Caco-2 (cell line): Measurements from ENCODE around the gene VSX2. TPM values are rescaled to one million over a fixed set of nuclear protein-coding genes. Genes with fewer than 3 reads are reported as not detected.

Experiments used
- BruUV-seq: library from RNA; stranded (reverse); fragments of 400-500 nt; replicated peaks from 2 replicates; lab custom pipeline; 2021; lab: Mats Ljungman, UMichigan
- CTCF ChIA-PET: fragments of 300-600 bp; sonication (Branson Sonifier 250); formaldehyde crosslinking; loops from one replicate; lab custom pipeline; 2022; ENCODE audit warnings: antibody characterized with exemption; lab: Charles Lee
- POLR2A ChIA-PET: fragments of 300-600 bp; sonication (Branson Sonifier 250); formaldehyde crosslinking; loops from one replicate; lab custom pipeline; 2022; ENCODE audit warnings: antibody characterized with exemption; lab: Charles Lee
- DNase-seq, 2 experiments: peaks; one replicate each; pipeline versions ENCODE4 v3.0.0 to v3.0.0-alpha.2; 2020 to 2022
- H3K27me3 ChIP-seq: replicated peaks from 2 replicates; pipeline ENCODE4 v1.6.0; 2011; ENCODE audit warnings: low read length; ENCODE audit not compliant: control insufficient read depth, insufficient read depth
- H3K36me3 ChIP-seq: 2 replicates; pipeline ENCODE4 v1.5.1; 2011; ENCODE audit warnings: low read length; ENCODE audit not compliant: control insufficient read depth, insufficient read depth
- H3K4me1 ChIP-seq: fragments of 250-450 bp; sonication (Bioruptor Pico); 2 replicates; pipeline ENCODE4 v1.5.1; 2020; ENCODE audit warnings: mild to moderate bottlenecking
- H3K4me3 ChIP-seq: 2 replicates; pipeline ENCODE4 v1.5.1; 2011; ENCODE audit warnings: low read depth, mild to moderate bottlenecking, control low read depth, low read length
- H3K9me3 ChIP-seq: fragments of 250-450 bp; sonication (Bioruptor Pico); 2 replicates; pipeline ENCODE4 v1.5.1; 2020; ENCODE audit warnings: mild to moderate bottlenecking, moderate library complexity
- H3K27ac Mint-ChIP-seq: one replicate; pipeline ENCODE4 v1.8.0; 2022; ENCODE audit warnings: mixed read lengths; ENCODE audit not compliant: unreplicated experiment
- H3K27me3 Mint-ChIP-seq: one replicate; pipeline ENCODE4 v1.8.0; 2022; ENCODE audit warnings: mixed read lengths; ENCODE audit not compliant: insufficient read depth, unreplicated experiment
- H3K36me3 Mint-ChIP-seq: one replicate; pipeline ENCODE4 v1.8.0; 2022; ENCODE audit warnings: mild to moderate bottlenecking, mixed read lengths; ENCODE audit not compliant: insufficient read depth, unreplicated experiment
- H3K4me1 Mint-ChIP-seq: one replicate; pipeline ENCODE4 v1.8.0; 2022; ENCODE audit warnings: low read depth, mixed read lengths; ENCODE audit not compliant: unreplicated experiment
- H3K4me3 Mint-ChIP-seq: one replicate; pipeline ENCODE4 v1.8.0; 2022; ENCODE audit warnings: mild to moderate bottlenecking, moderate library complexity, mixed read lengths; ENCODE audit not compliant: unreplicated experiment
- H3K9me3 Mint-ChIP-seq: one replicate; pipeline ENCODE4 v1.8.0; 2022; ENCODE audit warnings: mixed read lengths; ENCODE audit not compliant: unreplicated experiment
- CTCF ChIP-seq, 2 experiments: fragments of 200-600 bp in 1 of 2; IDR thresholded peaks; 1 replicate in 1 of 2; 2 replicates in 1 of 2; pipeline versions ENCODE4 v1.5.1 to v1.8.0; 2011 to 2022; ENCODE audit warnings: antibody characterized with exemption in 1 of 2, control low read depth in 1 of 2, inconsistent platforms in 1 of 2, low read depth in 1 of 2, low read length in 1 of 2, mild to moderate bottlenecking in 1 of 2, moderate library complexity in 1 of 2; ENCODE audit not compliant: insufficient read depth in 1 of 2, severe bottlenecking in 1 of 2, unreplicated experiment in 1 of 2
- intact Hi-C: fragments of 100-400 bp; cut with micrococcal nuclease; formaldehyde crosslinking; loops from one replicate; pipeline ENCODE4 v1.10.0; 2022; ENCODE audit not compliant: unreplicated experiment
- total RNA-seq: library from RNA; stranded (reverse); gene quantifications from 2 replicates; pipeline ENCODE4 v1.2.3, GENCODE V29; 2022

The VSX2 gene
- total RNA-seq, 1 experiment from 2014 or later, result not detected

- no peaks in the 10 kb centered on the region for H3K36me3 Mint-ChIP-seq
- H3K36me3 ChIP-seq, result no peaks in the 10 kb centered on the region
- TF ChIP-seq CTCF (IDR thresholded peaks at IDR 0.05; ENCODE audit: insufficient read depth in 1 of 2, low read depth in 1 of 2, low read length in 1 of 2, severe bottlenecking in 1 of 2, unreplicated experiment in 1 of 2), result no peak
- ChIA-PET POLR2A (no interaction called here), CTCF (no interaction called here)
- H3K9me3 Mint-ChIP-seq, result no peaks in the 10 kb centered on the region
- DNase-seq, result no peak
- intact Hi-C loops, result no loop called here
- H3K27me3 Mint-ChIP-seq, result no peaks in the 10 kb centered on the region
- H3K9me3 ChIP-seq, result no peaks in the 10 kb centered on the region
- no peak overlapping the region for H3K4me3 ChIP-seq
- H3K27ac Mint-ChIP-seq, result no peak overlapping the region
- H3K27me3 ChIP-seq, result no peaks in the 10 kb centered on the region
- no peaks in the 10 kb centered on the region for H3K4me1 ChIP-seq
- BruUV-seq, result no TSS peak
- H3K4me3 Mint-ChIP-seq, result no peak overlapping the region
- H3K4me1 Mint-ChIP-seq, result no peaks in the 10 kb centered on the region
Observed at GRCh38 chr14:74195623-74196022, 43.6 kb upstream of the VSX2 start.

GRCh38 chr14:74198441-74199234 is 40.6 kb upstream of the VSX2 start:
- POLR2A ChIA-PET, result no interaction called here
- CTCF ChIA-PET, result no interaction called here
- no peaks in the 10 kb centered on the region for H3K9me3 ChIP-seq
- no TSS peak for BruUV-seq
- H3K4me3 ChIP-seq, result no peak overlapping the region
- no peaks in the 10 kb centered on the region for H3K4me1 ChIP-seq
- H3K36me3 Mint-ChIP-seq, result no peaks in the 10 kb centered on the region
- H3K36me3 ChIP-seq, result no peaks in the 10 kb centered on the region
- H3K27me3 Mint-ChIP-seq, result no peaks in the 10 kb centered on the region
- intact Hi-C loops, result no loop called here
- H3K4me3 Mint-ChIP-seq, result no peak overlapping the region
- no peak overlapping the region for H3K27ac Mint-ChIP-seq
- TF ChIP-seq CTCF (IDR thresholded peaks at IDR 0.05; ENCODE audit: insufficient read depth in 1 of 2, low read depth in 1 of 2, low read length in 1 of 2, severe bottlenecking in 1 of 2, unreplicated experiment in 1 of 2), result no peak
- DNase-seq, result no peak
- H3K27me3 ChIP-seq, result no peaks in the 10 kb centered on the region
- no peaks in the 10 kb centered on the region for H3K4me1 Mint-ChIP-seq
- no peaks in the 10 kb centered on the region for H3K9me3 Mint-ChIP-seq

- intact Hi-C loops, result no loop called here
- TF ChIP-seq CTCF (IDR thresholded peaks at IDR 0.05; ENCODE audit: insufficient read depth in 1 of 2, low read depth in 1 of 2, low read length in 1 of 2, severe bottlenecking in 1 of 2, unreplicated experiment in 1 of 2), result no peak
- ChIA-PET CTCF (no interaction called here), POLR2A (no interaction called here)
- no peak overlapping the region for H3K4me3 Mint-ChIP-seq
- H3K4me1 Mint-ChIP-seq, result no peaks in the 10 kb centered on the region
- no peaks in the 10 kb centered on the region for H3K27me3 Mint-ChIP-seq
- no peaks in the 10 kb centered on the region for H3K36me3 Mint-ChIP-seq
- H3K9me3 Mint-ChIP-seq, result no peaks in the 10 kb centered on the region
- DNase-seq, result no peak
- Histone ChIP-seq H3K4me1 (no peaks in the 10 kb centered on the region), H3K9me3 (no peaks in the 10 kb centered on the region), H3K4me3 (no peak overlapping the region), H3K27me3 (no peaks in the 10 kb centered on the region), H3K36me3 (no peaks in the 10 kb centered on the region)
- BruUV-seq, result no TSS peak
- no peak overlapping the region for H3K27ac Mint-ChIP-seq
Observed at GRCh38 chr14:74202113-74202512, 37.1 kb upstream of the VSX2 start.
